Thoracic aorta (tissue), 2 donors: ENCODE measurements around the gene STK36. TPM values are rescaled to one million over a fixed set of nuclear protein-coding genes. Genes with fewer than 3 reads are reported as not detected.

Source experiments
- ATAC-seq: fragments of 150-250 bp; one replicate; pipeline ENCODE4 v1.8.0; 2017; ENCODE audit warnings: low read depth; ENCODE audit not compliant: insufficient number of reproducible peaks, low FRiP score
- DNase-seq: peaks from one replicate; pipeline ENCODE4 v3.0.0-alpha.2; 2020; ENCODE audit warnings: low spot score
- H3K27ac ChIP-seq, 2 donors: fragments of 200-600 bp; sonication (generic); 1 replicate in 1 of 2; 2 replicates in 1 of 2; pipeline ENCODE4 v1.5.1; 2016; ENCODE audit warnings: mild to moderate bottlenecking in 2 of 2, moderate library complexity in 2 of 2
- H3K27me3 ChIP-seq: fragments of 200-600 bp; sonication (generic); replicated peaks from 2 replicates; pipeline ENCODE4 v1.6.0; 2016; ENCODE audit warnings: mild to moderate bottlenecking; ENCODE audit not compliant: insufficient read depth
- H3K36me3 ChIP-seq: fragments of 200-600 bp; sonication (generic); one replicate; pipeline ENCODE4 v1.5.1; 2016
- H3K4me1 ChIP-seq, 2 donors: fragments of 200-600 bp; sonication (generic); 1 replicate in 1 of 2; 2 replicates in 1 of 2; pipeline versions ENCODE4 v1.5.1 to v1.6.0; 2016; ENCODE audit warnings: low read depth in 2 of 2, mild to moderate bottlenecking in 1 of 2; ENCODE audit not compliant: control insufficient read depth in 1 of 2
- H3K4me3 ChIP-seq: fragments of 200-600 bp; sonication (generic); 2 replicates; pipeline ENCODE4 v1.5.1; 2016; ENCODE audit warnings: mild to moderate bottlenecking
- H3K9me3 ChIP-seq: fragments of 200-600 bp; sonication (generic); 2 replicates; pipeline ENCODE4 v1.5.1; 2016
- total RNA-seq, 2 donors: library from RNA; depleted of rRNA; stranded (reverse); fragments of >200 nt; gene quantifications; one replicate each; pipeline versions ENCODE4 v1.1.0 to v1.2.3, GENCODE V29; 2016
- TF ChIP-seq, protein P1 (sequence below): fragments of 200-600 bp; sonication (generic); IDR thresholded peaks from one replicate; pipeline ENCODE4 v1.5.1; 2019; ENCODE audit warnings: antibody characterized with exemption

STK36 gene
- total RNA-seq, 2 donors from 2014 or later, result 26.0 to 55.4 TPM

DNA sequence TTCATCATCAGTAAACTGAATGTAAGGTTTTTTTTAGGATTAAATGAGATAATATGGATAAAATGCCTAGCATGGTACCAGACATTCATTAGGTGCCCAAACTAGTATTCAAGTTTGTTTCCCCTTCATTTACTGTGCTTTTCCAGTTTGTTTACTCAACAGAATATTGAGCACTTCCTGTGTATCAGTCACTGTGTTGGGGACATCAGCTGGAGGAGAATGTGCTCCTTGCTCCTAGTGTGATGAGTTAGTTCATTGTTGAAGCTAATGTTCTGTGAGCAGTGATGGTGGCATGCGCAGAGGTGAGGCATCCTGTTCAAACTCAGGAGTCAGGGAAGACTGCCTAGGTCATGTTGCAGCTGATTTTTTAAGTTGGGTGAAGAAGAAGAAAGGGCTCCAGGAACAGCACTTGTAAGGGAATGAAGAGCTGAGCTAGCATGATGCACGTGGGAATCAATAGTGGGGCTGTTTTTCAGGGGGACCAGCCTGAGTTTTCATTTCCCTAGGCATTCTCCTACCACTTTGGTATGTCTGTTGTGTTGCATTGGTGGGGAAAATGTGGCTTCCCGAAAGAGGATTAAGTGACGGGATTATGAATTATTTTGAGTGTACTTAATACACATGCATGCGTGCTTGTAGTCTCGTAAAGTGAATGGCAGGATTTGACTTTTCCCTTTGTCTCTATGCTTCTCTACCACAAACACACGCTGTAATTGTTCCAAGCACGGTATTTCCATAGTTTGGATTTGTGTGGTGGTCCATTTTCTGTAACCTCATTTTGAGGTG, 62.5 kb downstream of the STK36 start:
- peaks cover 10 to 19% of the 10 kb centered on the region in 2 donors for H3K4me1 ChIP-seq
- no peak for ATAC-seq
- TF ChIP-seq, protein P1, sequence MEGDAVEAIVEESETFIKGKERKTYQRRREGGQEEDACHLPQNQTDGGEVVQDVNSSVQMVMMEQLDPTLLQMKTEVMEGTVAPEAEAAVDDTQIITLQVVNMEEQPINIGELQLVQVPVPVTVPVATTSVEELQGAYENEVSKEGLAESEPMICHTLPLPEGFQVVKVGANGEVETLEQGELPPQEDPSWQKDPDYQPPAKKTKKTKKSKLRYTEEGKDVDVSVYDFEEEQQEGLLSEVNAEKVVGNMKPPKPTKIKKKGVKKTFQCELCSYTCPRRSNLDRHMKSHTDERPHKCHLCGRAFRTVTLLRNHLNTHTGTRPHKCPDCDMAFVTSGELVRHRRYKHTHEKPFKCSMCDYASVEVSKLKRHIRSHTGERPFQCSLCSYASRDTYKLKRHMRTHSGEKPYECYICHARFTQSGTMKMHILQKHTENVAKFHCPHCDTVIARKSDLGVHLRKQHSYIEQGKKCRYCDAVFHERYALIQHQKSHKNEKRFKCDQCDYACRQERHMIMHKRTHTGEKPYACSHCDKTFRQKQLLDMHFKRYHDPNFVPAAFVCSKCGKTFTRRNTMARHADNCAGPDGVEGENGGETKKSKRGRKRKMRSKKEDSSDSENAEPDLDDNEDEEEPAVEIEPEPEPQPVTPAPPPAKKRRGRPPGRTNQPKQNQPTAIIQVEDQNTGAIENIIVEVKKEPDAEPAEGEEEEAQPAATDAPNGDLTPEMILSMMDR, result no peak
- peaks cover 10% of the 10 kb centered on the region for H3K36me3 ChIP-seq
- no peaks in the 10 kb centered on the region for H3K9me3 ChIP-seq
- H3K4me3 ChIP-seq, result no peak overlapping the region
- no peaks in the 10 kb centered on the region for H3K27me3 ChIP-seq
- no peak for DNase-seq
- H3K27ac ChIP-seq, result no peak overlapping the region

DNA sequence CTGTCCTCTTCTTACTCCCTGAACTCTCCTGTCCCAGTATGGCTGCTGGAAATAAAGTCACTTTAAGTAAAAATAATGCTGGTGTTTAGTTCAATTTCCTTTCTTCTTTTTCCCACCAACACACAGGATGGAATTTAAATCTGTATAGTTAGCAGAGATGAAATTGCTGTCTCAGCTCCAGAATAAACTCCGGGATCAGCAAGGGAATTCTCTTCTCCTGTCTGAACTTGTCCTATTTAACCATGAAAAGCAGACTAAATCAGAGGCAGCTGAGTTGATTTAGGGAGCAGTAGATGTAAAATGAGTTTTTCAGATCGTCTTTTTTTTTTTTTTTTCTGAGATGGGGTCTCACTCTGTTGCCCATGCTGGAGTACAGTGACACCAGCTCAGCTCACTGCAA, 64.6 kb downstream of the STK36 start:
- Histone ChIP-seq H3K9me3 (no peaks in the 10 kb centered on the region), H3K27ac (no peak overlapping the region), H3K4me1 (peaks cover 6 to 12% of the 10 kb centered on the region in 2 donors), H3K36me3 (peaks cover 10% of the 10 kb centered on the region), H3K4me3 (no peak overlapping the region), H3K27me3 (no peaks in the 10 kb centered on the region)
- ATAC-seq (no peak), DNase-seq (no peak)
- TF ChIP-seq, protein P1, result no peak

DNA sequence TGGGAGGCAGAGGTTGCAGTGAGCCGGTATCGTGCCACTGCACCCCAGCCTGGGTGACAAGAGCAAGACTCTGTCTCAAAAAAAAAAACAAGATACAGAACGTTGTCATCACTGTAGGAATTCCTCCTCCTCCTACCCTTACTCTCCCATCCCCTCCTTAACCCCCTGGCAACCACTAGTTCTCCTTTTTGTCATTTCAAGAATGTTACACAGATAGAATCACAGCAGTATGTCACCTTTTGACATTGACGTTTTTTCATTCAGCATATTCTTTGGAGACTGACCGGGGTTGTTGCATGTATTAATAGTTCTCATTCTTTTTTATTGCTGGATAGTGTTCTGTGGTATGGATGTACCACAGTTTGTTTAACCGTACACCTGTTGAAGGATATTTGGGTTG, 71.2 kb downstream of the STK36 start:
- H3K36me3 ChIP-seq, result peaks cover 13% of the 10 kb centered on the region

DNA sequence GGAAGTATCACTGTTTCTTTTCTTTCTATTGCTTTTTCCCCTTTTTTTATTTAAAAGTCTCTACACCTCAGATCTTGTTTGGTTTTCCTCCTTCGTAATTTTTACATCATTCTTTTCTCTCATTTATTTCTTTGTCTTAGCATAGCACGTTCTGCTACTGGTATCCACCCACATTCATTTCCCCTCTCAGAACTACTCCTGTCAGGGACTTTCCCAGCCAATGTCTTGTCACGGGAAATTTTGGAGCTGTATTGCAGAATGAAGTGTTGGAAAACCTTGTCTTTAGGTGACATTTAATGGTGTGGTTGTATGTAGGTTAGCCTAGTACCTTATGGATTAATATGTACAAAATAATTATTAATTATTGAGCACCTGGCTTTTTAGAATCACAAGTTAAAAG, 72.7 kb downstream of the STK36 start:
- Histone ChIP-seq H3K27ac (no peak overlapping the region), H3K36me3 (peaks cover 16% of the 10 kb centered on the region), H3K9me3 (no peaks in the 10 kb centered on the region), H3K4me1 (no peaks in the 10 kb centered on the region), H3K27me3 (no peaks in the 10 kb centered on the region), H3K4me3 (no peak overlapping the region)
- TF ChIP-seq, protein P1, result no peak
- no peak for DNase-seq
- no peak for ATAC-seq

More for the DNA sequence above, 71.2 kb downstream of the STK36 start:
- Histone ChIP-seq H3K4me3 (no peak overlapping the region), H3K27me3 (no peaks in the 10 kb centered on the region), H3K4me1 (no peaks in the 10 kb centered on the region), H3K27ac (no peak overlapping the region), H3K9me3 (no peaks in the 10 kb centered on the region)
- no peak for DNase-seq
- TF ChIP-seq, protein P1, result no peak
- no peak for ATAC-seq

GRCh38 chr2:218745160-218745558, 73.3 kb downstream of the STK36 start:
- no peaks in the 10 kb centered on the region for H3K27me3 ChIP-seq
- ATAC-seq, result no peak
- H3K9me3 ChIP-seq, result no peaks in the 10 kb centered on the region
- peaks cover 21% of the 10 kb centered on the region for H3K36me3 ChIP-seq
- TF ChIP-seq, protein P1, result no peak
- H3K27ac ChIP-seq, result no peak overlapping the region
- no peak for DNase-seq
- no peaks in the 10 kb centered on the region for H3K4me1 ChIP-seq
- no peak overlapping the region for H3K4me3 ChIP-seq
